CD14-positive monocyte (primary cell): ENCODE data around the gene NOBOX. TPM values are rescaled to one million over a fixed set of nuclear protein-coding genes. Genes with fewer than 3 reads are reported as not detected.

ENCODE experiments used
- DNase-seq, 3 donors: peaks; one replicate each; pipeline ENCODE4 v3.0.0-alpha.2; 2011 to 2022
- H2AFZ ChIP-seq: 2 replicates; pipeline ENCODE4 v1.6.0; 2012; ENCODE audit warnings: mild to moderate bottlenecking, low read depth, low read length, inconsistent platforms; ENCODE audit not compliant: insufficient read depth, poor library complexity, severe bottlenecking
- H3K27ac ChIP-seq, 2 donors: 1 replicate in 1 of 2; 2 replicates in 1 of 2; pipeline ENCODE4 v1.5.1; 2012 to 2013; ENCODE audit warnings: low read length in 2 of 2, control low read depth in 1 of 2, inconsistent platforms in 1 of 2, low read depth in 1 of 2, mild to moderate bottlenecking in 1 of 2
- H3K27me3 ChIP-seq, 2 donors: one replicate each; pipeline versions ENCODE4 v1.6.0 to v1.6.1; 2011 to 2013; ENCODE audit warnings: low read length in 2 of 2; ENCODE audit not compliant: control insufficient read depth in 2 of 2, insufficient read depth in 2 of 2
- H3K36me3 ChIP-seq, 2 donors: replicated peaks in 1 of 2; 1 replicate in 1 of 2; 2 replicates in 1 of 2; pipeline versions ENCODE4 v1.5.1 to v1.6.1; 2012 to 2013; ENCODE audit warnings: low read length in 2 of 2, control low read depth in 1 of 2, inconsistent platforms in 1 of 2, mild to moderate bottlenecking in 1 of 2; ENCODE audit not compliant: insufficient read depth in 2 of 2, control insufficient read depth in 1 of 2
- H3K4me1 ChIP-seq, 2 donors: 1 replicate in 1 of 2; 2 replicates in 1 of 2; pipeline versions ENCODE4 v1.5.1 to v1.6.1; 2012 to 2013; ENCODE audit warnings: low read length in 2 of 2, control low read depth in 1 of 2, inconsistent platforms in 1 of 2, mild to moderate bottlenecking in 1 of 2, moderate library complexity in 1 of 2; ENCODE audit not compliant: insufficient read depth in 2 of 2, control insufficient read depth in 1 of 2
- H3K4me2 ChIP-seq: replicated peaks from 2 replicates; pipeline ENCODE3; 2012; ENCODE audit warnings: low read length, moderate library complexity, mild to moderate bottlenecking; ENCODE audit not compliant: poor library complexity, severe bottlenecking; ENCODE audit errors: extremely low read depth
- H3K4me3 ChIP-seq, 3 experiments: fragments of 200-600 bp in 1 of 3; sonication (generic) in 1 of 3; replicated peaks in 1 of 3; 1 replicate in 2 of 3; 2 replicates in 1 of 3; pipeline ENCODE4 v1.5.1; 2011 to 2013; ENCODE audit warnings: low read length in 3 of 3, mild to moderate bottlenecking in 3 of 3, control low read depth in 2 of 3, low read depth in 2 of 3, inconsistent platforms in 1 of 3, moderate library complexity in 1 of 3
- H3K79me2 ChIP-seq: 2 replicates; pipeline ENCODE4 v1.6.0; 2012; ENCODE audit warnings: mild to moderate bottlenecking, control low read depth, inconsistent platforms, low read length, moderate library complexity; ENCODE audit not compliant: insufficient read depth
- H3K9ac ChIP-seq: 2 replicates; pipeline ENCODE4 v1.6.0; 2017; ENCODE audit warnings: low read length, mild to moderate bottlenecking; ENCODE audit not compliant: insufficient read depth, poor library complexity, severe bottlenecking
- H3K9me3 ChIP-seq, 2 donors: replicated peaks in 1 of 2; 1 replicate in 1 of 2; 2 replicates in 1 of 2; pipeline versions ENCODE4 v1.5.1 to v1.6.1; 2012 to 2013; ENCODE audit warnings: low read length in 2 of 2, control low read depth in 1 of 2; ENCODE audit not compliant: control insufficient read depth in 1 of 2, insufficient read depth in 1 of 2
- H4K20me1 ChIP-seq: 2 replicates; pipeline ENCODE4 v1.6.0; 2012; ENCODE audit warnings: mild to moderate bottlenecking, low read length, control low read depth, moderate library complexity; ENCODE audit not compliant: insufficient read depth
- H3K27ac Mint-ChIP-seq, 7 donors: one replicate each; pipeline ENCODE4 v1.8.0; 2020; ENCODE audit warnings: mild to moderate bottlenecking in 7 of 7, mixed read lengths in 7 of 7, moderate library complexity in 6 of 7, inconsistent platforms in 2 of 7
- H3K27me3 Mint-ChIP-seq, 3 donors: one replicate each; pipeline ENCODE4 v1.8.0; 2021 to 2022; ENCODE audit warnings: low read depth in 3 of 3, mild to moderate bottlenecking in 3 of 3, mixed read lengths in 3 of 3, moderate library complexity in 3 of 3, inconsistent platforms in 1 of 3
- H3K36me3 Mint-ChIP-seq, 2 donors: one replicate each; pipeline ENCODE4 v1.8.0; 2020; ENCODE audit warnings: mixed read lengths in 2 of 2, inconsistent platforms in 1 of 2, mild to moderate bottlenecking in 1 of 2
- H3K4me1 Mint-ChIP-seq: one replicate; pipeline ENCODE4 v1.8.0; 2020; ENCODE audit warnings: mild to moderate bottlenecking, mixed read lengths
- H3K4me3 Mint-ChIP-seq, 2 donors: one replicate each; pipeline ENCODE4 v1.8.0; 2020; ENCODE audit warnings: mild to moderate bottlenecking in 2 of 2, mixed read lengths in 2 of 2, moderate library complexity in 1 of 2
- H3K9me3 Mint-ChIP-seq, 7 donors: one replicate each; pipeline ENCODE4 v1.8.0; 2020 to 2022; ENCODE audit warnings: mixed read lengths in 7 of 7, mild to moderate bottlenecking in 6 of 7, moderate library complexity in 6 of 7, inconsistent platforms in 2 of 7
- WGBS: methylation state at CpG from one replicate; pipeline ENCODE4 v1.1.5; 2013; ENCODE audit warnings: missing lambda C conversion rate; ENCODE audit not compliant: insufficient coverage; 5-methylcytosine and 5-hydroxymethylcytosine counted together
- intact Hi-C, 2 donors: fragments of 100-400 bp; cut with micrococcal nuclease; formaldehyde crosslinking; loops; one replicate each; pipeline versions ENCODE4 v1.15.0 to v1.15.1; 2023
- polyA plus RNA-seq, 3 donors: library from polyadenylated mRNA; depleted of rRNA in 1 of 3; unstranded in 2 of 3; stranded (reverse) in 1 of 3; fragments of 300-500 nt in 2 of 3; fragments of >200 nt in 1 of 3; fragmentation: Illumina TruSeq in 2 of 3; gene quantifications; 1 replicate in 2 of 3; 2 replicates in 1 of 3; pipeline ENCODE4 v1.2.3, GENCODE V29; 2012 to 2021
- TF ChIP-seq, protein P1 (sequence below): fragments of 200-600 bp; IDR thresholded peaks from one replicate; pipeline ENCODE4 v1.8.0; 2022; ENCODE audit warnings: antibody characterized with exemption, mild to moderate bottlenecking

The NOBOX gene
- polyA plus RNA-seq, 3 donors: not detected

DNA sequence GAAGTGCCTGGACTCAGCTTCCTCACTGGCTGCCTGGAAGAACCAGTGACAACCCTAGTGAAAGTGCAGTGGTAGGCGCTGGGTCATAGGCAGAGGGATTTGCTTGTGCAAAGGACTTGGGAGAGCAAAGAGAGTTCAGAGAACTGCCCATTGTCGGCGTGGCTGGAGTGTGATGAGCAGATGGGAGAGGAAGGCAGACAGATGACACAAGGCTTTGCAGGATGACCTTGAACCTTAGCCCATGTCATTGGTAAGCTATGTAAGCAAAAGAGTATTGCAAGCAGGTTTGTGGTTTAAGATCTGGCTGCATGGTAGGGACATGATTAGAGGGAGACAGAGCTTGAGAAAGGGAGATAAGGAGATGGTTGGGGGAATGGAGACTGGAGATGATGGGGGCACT is 35.3 kb upstream of the NOBOX start:
- Mint-ChIP-seq H3K27ac (no peak overlapping the region), H3K36me3 (no peaks in the 10 kb centered on the region), H3K4me3 (no peak overlapping the region), H3K4me1 (no peaks in the 10 kb centered on the region), H3K27me3 (peaks cover 0 to 1% (median 0%) of the 10 kb centered on the region in 3 donors), H3K9me3 (no peaks in the 10 kb centered on the region)
- Histone ChIP-seq H3K4me3 (no peak overlapping the region), H3K79me2 (no peaks in the 10 kb centered on the region), H3K4me1 (no peaks in the 10 kb centered on the region), H3K27ac (no peak overlapping the region), H3K36me3 (no peaks in the 10 kb centered on the region), H3K4me2 (no peak overlapping the region), H3K27me3 (no peaks in the 10 kb centered on the region), H2AFZ (no peak overlapping the region), H3K9me3 (no peaks in the 10 kb centered on the region), H3K9ac (no peak overlapping the region), H4K20me1 (no peaks in the 10 kb centered on the region)
- WGBS: 84% methylated on average over 3 of the region's 3 CpGs
- DNase-seq: no peak
- intact Hi-C loops: no loop called here
- TF ChIP-seq, protein P1, sequence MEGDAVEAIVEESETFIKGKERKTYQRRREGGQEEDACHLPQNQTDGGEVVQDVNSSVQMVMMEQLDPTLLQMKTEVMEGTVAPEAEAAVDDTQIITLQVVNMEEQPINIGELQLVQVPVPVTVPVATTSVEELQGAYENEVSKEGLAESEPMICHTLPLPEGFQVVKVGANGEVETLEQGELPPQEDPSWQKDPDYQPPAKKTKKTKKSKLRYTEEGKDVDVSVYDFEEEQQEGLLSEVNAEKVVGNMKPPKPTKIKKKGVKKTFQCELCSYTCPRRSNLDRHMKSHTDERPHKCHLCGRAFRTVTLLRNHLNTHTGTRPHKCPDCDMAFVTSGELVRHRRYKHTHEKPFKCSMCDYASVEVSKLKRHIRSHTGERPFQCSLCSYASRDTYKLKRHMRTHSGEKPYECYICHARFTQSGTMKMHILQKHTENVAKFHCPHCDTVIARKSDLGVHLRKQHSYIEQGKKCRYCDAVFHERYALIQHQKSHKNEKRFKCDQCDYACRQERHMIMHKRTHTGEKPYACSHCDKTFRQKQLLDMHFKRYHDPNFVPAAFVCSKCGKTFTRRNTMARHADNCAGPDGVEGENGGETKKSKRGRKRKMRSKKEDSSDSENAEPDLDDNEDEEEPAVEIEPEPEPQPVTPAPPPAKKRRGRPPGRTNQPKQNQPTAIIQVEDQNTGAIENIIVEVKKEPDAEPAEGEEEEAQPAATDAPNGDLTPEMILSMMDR: no peak

DNA sequence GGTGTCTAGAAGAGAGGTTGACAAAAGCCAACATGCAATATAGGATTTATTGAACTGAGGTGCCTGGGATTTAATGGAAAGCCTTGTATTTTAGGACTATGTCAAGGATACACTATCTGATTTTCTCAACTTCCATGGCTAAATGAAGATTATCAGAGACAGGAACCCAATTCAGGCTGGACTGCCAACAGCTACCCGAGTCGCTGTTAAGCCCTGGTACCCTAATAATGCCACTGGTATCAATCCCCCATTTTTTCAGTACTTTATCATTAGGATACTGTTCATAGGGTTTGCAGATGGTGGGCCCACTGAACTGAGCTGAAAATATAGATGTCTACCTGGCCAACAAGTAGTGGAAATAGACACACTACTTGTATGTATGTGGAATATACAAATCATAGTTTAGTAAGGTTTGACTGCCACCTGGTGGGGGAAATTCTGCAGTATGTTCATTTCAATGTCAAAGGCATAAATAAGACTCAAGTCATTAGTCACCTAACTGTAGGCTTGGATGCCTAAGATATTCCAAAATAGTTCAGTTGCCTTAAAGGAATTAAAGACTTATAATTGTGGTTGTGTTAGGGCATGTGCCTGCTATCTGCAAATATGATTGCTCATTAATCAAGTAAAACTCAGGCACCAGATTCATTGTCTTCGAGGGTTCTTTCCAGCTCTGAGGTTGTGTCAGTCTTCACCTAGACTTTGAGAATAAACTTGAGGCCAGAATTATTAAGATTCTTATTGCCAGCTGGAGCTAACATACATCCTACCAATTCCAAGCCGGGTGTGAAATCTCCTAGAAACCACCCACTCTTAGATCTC is 34.1 kb upstream of the NOBOX start:
- H3K9ac ChIP-seq: no peak overlapping the region
- intact Hi-C loops: no loop called here
- TF ChIP-seq, protein P1: peak; percentile 54
- peak in 2 of 3 donors; percentile 6 to 7 for DNase-seq
- H3K4me1 ChIP-seq: no peaks in the 10 kb centered on the region
- no peak overlapping the region for H3K4me3 ChIP-seq
- H3K9me3 ChIP-seq: no peaks in the 10 kb centered on the region
- H4K20me1 ChIP-seq: no peaks in the 10 kb centered on the region
- Mint-ChIP-seq H3K9me3 (no peaks in the 10 kb centered on the region), H3K36me3 (no peaks in the 10 kb centered on the region), H3K4me1 (no peaks in the 10 kb centered on the region), H3K27ac (no peak overlapping the region), H3K4me3 (no peak overlapping the region), H3K27me3 (peaks cover 0 to 5% (median 2%) of the 10 kb centered on the region in 3 donors)
- H3K27ac ChIP-seq: no peak overlapping the region
- H3K27me3 ChIP-seq: no peaks in the 10 kb centered on the region
- 100% methylated on average over 1 of the region's 4 CpGs for WGBS
- H3K36me3 ChIP-seq: no peaks in the 10 kb centered on the region
- H3K79me2 ChIP-seq: no peaks in the 10 kb centered on the region
- no peak overlapping the region for H2AFZ ChIP-seq
- no peak overlapping the region for H3K4me2 ChIP-seq
